PC-9 (cell line): ENCODE measurements around the gene IGSF8. TPM values are rescaled to one million over a fixed set of nuclear protein-coding genes. Genes with fewer than 3 reads are reported as not detected.

Experiments used
- BruUV-seq: library from RNA; stranded (reverse); fragments of 400-500 nt; replicated peaks from 2 replicates; lab custom pipeline; 2021; lab: Mats Ljungman, UMichigan
- CTCF ChIA-PET: fragments of 300-600 bp; sonication (Branson Sonifier 250); formaldehyde crosslinking; loops from one replicate; lab custom pipeline; 2022; ENCODE audit warnings: antibody characterized with exemption; lab: Charles Lee
- POLR2A ChIA-PET: fragments of 300-600 bp; sonication (Branson Sonifier 250); formaldehyde crosslinking; loops from one replicate; lab custom pipeline; 2022; ENCODE audit warnings: antibody characterized with exemption; ENCODE audit not compliant: unreplicated experiment; lab: Charles Lee
- DNase-seq, 2 experiments: peaks; one replicate each; pipeline versions ENCODE4 v3.0.0 to v3.0.0-alpha.2; 2015 to 2022; ENCODE audit warnings: mixed read lengths in 1 of 2
- H2AFZ ChIP-seq: fragments of 200-600 bp; sonication (generic); 2 replicates; pipeline ENCODE4 v1.8.1; 2017; ENCODE audit warnings: antibody characterized with exemption
- H3F3A ChIP-seq: fragments of 200-600 bp; sonication (generic); 2 replicates; pipeline ENCODE4 v1.8.1; 2017; ENCODE audit warnings: antibody characterized with exemption, mild to moderate bottlenecking, low read depth; ENCODE audit not compliant: insufficient read depth
- H3K27ac ChIP-seq: fragments of 200-600 bp; sonication (generic); 2 replicates; pipeline ENCODE4 v1.6.1; 2016; ENCODE audit warnings: mixed run types
- H3K27me3 ChIP-seq: fragments of 200-600 bp; sonication (generic); 2 replicates; pipeline ENCODE4 v1.6.1; 2016; ENCODE audit warnings: low read depth, mixed run types; ENCODE audit not compliant: insufficient read depth
- H3K36me3 ChIP-seq: fragments of 200-600 bp; sonication (generic); 2 replicates; pipeline ENCODE4 v1.6.1; 2016; ENCODE audit warnings: low read depth, mixed run types
- H3K4me1 ChIP-seq: fragments of 200-600 bp; sonication (generic); replicated peaks from 2 replicates; pipeline ENCODE4 v1.6.1; 2016; ENCODE audit warnings: mixed run types; ENCODE audit not compliant: insufficient read depth
- H3K4me2 ChIP-seq: fragments of 200-600 bp; sonication (generic); 2 replicates; pipeline ENCODE4 v1.6.1; 2017; ENCODE audit warnings: mixed run types
- H3K4me3 ChIP-seq: fragments of 200-600 bp; sonication (generic); 2 replicates; pipeline ENCODE4 v1.6.1; 2016; ENCODE audit warnings: mixed run types
- H3K79me2 ChIP-seq: fragments of 200-600 bp; sonication (generic); 2 replicates; pipeline ENCODE4 v1.6.1; 2017; ENCODE audit warnings: low read depth, mixed run types
- H3K9me2 ChIP-seq: fragments of 200-600 bp; sonication (generic); 2 replicates; pipeline ENCODE4 v1.8.1; 2017; ENCODE audit warnings: mild to moderate bottlenecking; ENCODE audit not compliant: insufficient read depth
- H3K9me3 ChIP-seq: fragments of 200-600 bp; sonication (generic); 2 replicates; pipeline ENCODE4 v1.8.1; 2016; ENCODE audit warnings: low read depth; ENCODE audit not compliant: insufficient read depth
- H4K20me1 ChIP-seq: fragments of 200-600 bp; sonication (generic); 2 replicates; pipeline ENCODE4 v1.8.1; 2017; ENCODE audit not compliant: insufficient read depth
- EZH2 ChIP-seq: fragments of 200-600 bp; sonication (generic); IDR thresholded peaks from 2 replicates; pipeline ENCODE4 v1.8.0; 2017; ENCODE audit warnings: antibody characterized with exemption, low read depth
- intact Hi-C: fragments of 100-400 bp; cut with micrococcal nuclease; formaldehyde crosslinking; loops from one replicate; pipeline ENCODE4 v1.10.0; 2022; ENCODE audit not compliant: unreplicated experiment
- total RNA-seq: library from RNA; stranded (reverse); gene quantifications from 2 replicates; pipeline ENCODE4 v1.2.3, GENCODE V29; 2021
- TF ChIP-seq, protein P1 (sequence below): fragments of 200-600 bp; sonication (generic); conservative IDR thresholded peaks from 2 replicates; pipeline ENCODE4 v1.6.1; 2017; ENCODE audit warnings: mixed run types, antibody characterized with exemption, mild to moderate bottlenecking, moderate library complexity

The IGSF8 gene
- total RNA-seq, 1 experiment from 2014 or later = 27.4 TPM

DNA sequence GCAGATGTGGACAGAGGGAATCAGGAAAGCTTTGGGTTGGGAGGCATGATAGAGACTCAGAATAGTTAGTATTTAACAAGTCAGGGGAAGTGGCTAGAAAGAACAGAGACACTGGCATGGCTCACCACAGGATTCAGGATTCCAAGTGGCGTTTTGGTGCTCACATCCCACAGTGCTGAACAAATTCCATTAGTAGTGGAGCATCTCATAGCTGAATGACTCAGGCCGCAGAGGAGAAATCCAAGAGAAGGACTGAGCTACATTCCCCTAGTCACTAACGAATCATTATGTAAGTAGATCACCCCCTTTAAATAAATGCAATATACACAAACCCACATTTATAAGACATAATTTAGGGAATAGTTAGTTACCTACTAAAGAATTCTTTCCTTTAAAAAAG is 22.1 kb downstream of the IGSF8 start:
- intact Hi-C loops = no loop called here
- Histone ChIP-seq H3K79me2 (no peaks in the 10 kb centered on the region), H3K4me3 (no peak overlapping the region), H3K36me3 (no peaks in the 10 kb centered on the region), H3K27ac (no peak overlapping the region), H3K4me1 (no peaks in the 10 kb centered on the region), H4K20me1 (no peaks in the 10 kb centered on the region), H3K9me2 (no peaks in the 10 kb centered on the region), H3F3A (no peaks in the 10 kb centered on the region), H2AFZ (no peak overlapping the region), H3K27me3 (peaks cover 41% of the 10 kb centered on the region), H3K4me2 (no peak overlapping the region), H3K9me3 (no peaks in the 10 kb centered on the region)
- no TSS peak for BruUV-seq
- DNase-seq = no peak
- TF ChIP-seq, protein P1, sequence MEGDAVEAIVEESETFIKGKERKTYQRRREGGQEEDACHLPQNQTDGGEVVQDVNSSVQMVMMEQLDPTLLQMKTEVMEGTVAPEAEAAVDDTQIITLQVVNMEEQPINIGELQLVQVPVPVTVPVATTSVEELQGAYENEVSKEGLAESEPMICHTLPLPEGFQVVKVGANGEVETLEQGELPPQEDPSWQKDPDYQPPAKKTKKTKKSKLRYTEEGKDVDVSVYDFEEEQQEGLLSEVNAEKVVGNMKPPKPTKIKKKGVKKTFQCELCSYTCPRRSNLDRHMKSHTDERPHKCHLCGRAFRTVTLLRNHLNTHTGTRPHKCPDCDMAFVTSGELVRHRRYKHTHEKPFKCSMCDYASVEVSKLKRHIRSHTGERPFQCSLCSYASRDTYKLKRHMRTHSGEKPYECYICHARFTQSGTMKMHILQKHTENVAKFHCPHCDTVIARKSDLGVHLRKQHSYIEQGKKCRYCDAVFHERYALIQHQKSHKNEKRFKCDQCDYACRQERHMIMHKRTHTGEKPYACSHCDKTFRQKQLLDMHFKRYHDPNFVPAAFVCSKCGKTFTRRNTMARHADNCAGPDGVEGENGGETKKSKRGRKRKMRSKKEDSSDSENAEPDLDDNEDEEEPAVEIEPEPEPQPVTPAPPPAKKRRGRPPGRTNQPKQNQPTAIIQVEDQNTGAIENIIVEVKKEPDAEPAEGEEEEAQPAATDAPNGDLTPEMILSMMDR = no peak
- TF ChIP-seq EZH2 = no peak
- ChIA-PET POLR2A (no interaction called here), CTCF (interaction anchor here (0.7 kb wide), 1 partner anchor 18 kb away, joined by 4 read pairs; no protein-coding TSS in a partner anchor)

GRCh38 chr1:160075836-160076235 is 22.6 kb downstream of the IGSF8 start:
- ChIA-PET POLR2A (no interaction called here), CTCF (no interaction called here)
- no peak overlapping the region for H3K4me3 ChIP-seq
- no peak overlapping the region for H3K4me2 ChIP-seq
- no TSS peak for BruUV-seq
- no peaks in the 10 kb centered on the region for H3K9me3 ChIP-seq
- no peak overlapping the region for H3K27ac ChIP-seq
- H3K9me2 ChIP-seq = no peaks in the 10 kb centered on the region
- H3F3A ChIP-seq = no peaks in the 10 kb centered on the region
- TF ChIP-seq EZH2 = no peak
- TF ChIP-seq, protein P1 = no peak
- DNase-seq = no peak
- H3K79me2 ChIP-seq = no peaks in the 10 kb centered on the region
- no peak overlapping the region for H2AFZ ChIP-seq
- peaks cover 41% of the 10 kb centered on the region for H3K27me3 ChIP-seq
- H4K20me1 ChIP-seq = no peaks in the 10 kb centered on the region
- no peaks in the 10 kb centered on the region for H3K4me1 ChIP-seq
- H3K36me3 ChIP-seq = no peaks in the 10 kb centered on the region
- intact Hi-C loops = no loop called here

DNA sequence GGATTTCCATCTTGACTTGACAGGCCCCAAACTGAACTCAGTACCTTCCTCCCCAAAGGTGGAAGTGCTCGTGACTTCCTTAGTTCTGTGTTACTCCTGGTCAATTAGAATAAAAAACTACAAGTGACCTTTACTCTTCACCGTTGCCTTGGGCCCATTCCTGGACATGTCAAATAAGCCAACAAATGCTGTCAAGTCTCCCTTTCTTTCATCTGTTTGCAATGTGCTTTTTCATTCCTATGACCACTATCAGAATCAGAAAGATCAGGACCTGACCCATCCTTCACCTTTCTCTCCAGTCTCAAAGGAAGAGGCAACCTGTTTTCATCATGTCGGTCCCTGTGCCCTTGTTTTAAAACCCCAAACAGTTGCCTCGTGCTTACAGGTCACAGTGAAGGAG is 23.6 kb downstream of the IGSF8 start:
- Histone ChIP-seq H3K79me2 (no peaks in the 10 kb centered on the region), H4K20me1 (no peaks in the 10 kb centered on the region), H3K4me1 (no peaks in the 10 kb centered on the region), H3K4me3 (no peak overlapping the region), H3K9me3 (no peaks in the 10 kb centered on the region), H3K27me3 (peaks cover 39% of the 10 kb centered on the region), H3K9me2 (no peaks in the 10 kb centered on the region), H3K36me3 (no peaks in the 10 kb centered on the region), H3K4me2 (no peak overlapping the region), H2AFZ (no peak overlapping the region), H3F3A (no peaks in the 10 kb centered on the region), H3K27ac (no peak overlapping the region)
- ChIA-PET CTCF (no interaction called here), POLR2A (interaction anchor here (0.6 kb wide), 1 partner anchor 31 kb away, joined by 8 read pairs; no protein-coding TSS in a partner anchor)
- BruUV-seq = no TSS peak
- TF ChIP-seq, protein P1 = no peak
- TF ChIP-seq EZH2 = no peak
- no peak for DNase-seq
- intact Hi-C loops = no loop called here
